Upper lobe of left lung (tissue), 6 donors: ENCODE data around the gene AWAT1. TPM values are rescaled to one million over a fixed set of nuclear protein-coding genes. Genes with fewer than 3 reads are reported as not detected.

Experiments
- ATAC-seq, 2 donors: fragments of 200-7000 bp; cut with Tn5 transposase; one replicate each; pipeline ENCODE4 v1.9.1; 2022; ENCODE audit warnings: mild to moderate bottlenecking in 2 of 2, moderate library complexity in 2 of 2; ENCODE audit not compliant: low FRiP score in 2 of 2
- DNase-seq, 2 donors: peaks; one replicate each; pipeline ENCODE4 v3.0.0-alpha.2; 2019 to 2020
- H3K27ac ChIP-seq, 4 donors: fragments of 200-600 bp; sonication (generic); one replicate each; pipeline ENCODE4 v1.5.1; 2016 to 2019
- H3K27me3 ChIP-seq, 4 donors: fragments of 200-600 bp; sonication (generic); one replicate each; pipeline ENCODE4 v1.5.1; 2017 to 2019
- H3K36me3 ChIP-seq, 4 donors: fragments of 200-600 bp; sonication (generic); one replicate each; pipeline ENCODE4 v1.5.1; 2016 to 2019
- H3K4me1 ChIP-seq, 4 donors: fragments of 200-600 bp; sonication (generic); one replicate each; pipeline ENCODE4 v1.5.1; 2018 to 2019
- H3K4me3 ChIP-seq, 4 donors: fragments of 200-600 bp; sonication (generic); one replicate each; pipeline ENCODE4 v1.5.1; 2017 to 2019; ENCODE audit warnings: mild to moderate bottlenecking in 2 of 4, moderate library complexity in 1 of 4
- H3K9me3 ChIP-seq, 4 donors: fragments of 200-600 bp; sonication (generic); one replicate each; pipeline ENCODE4 v1.5.1; 2018 to 2019
- EP300 ChIP-seq, 4 donors: sonication (generic); formaldehyde crosslinking; IDR thresholded peaks; one replicate each; pipeline ENCODE4 v1.5.1; 2017; ENCODE audit warnings: antibody characterized with exemption in 4 of 4, control low read depth in 2 of 4
- POLR2A ChIP-seq, 4 donors: fragments of 450-650 bp; IDR thresholded peaks; one replicate each; pipeline ENCODE4 v1.5.1; 2016 to 2017; ENCODE audit warnings: antibody characterized with exemption in 4 of 4, mild to moderate bottlenecking in 2 of 4
- POLR2AphosphoS5 ChIP-seq, 2 donors: sonication (generic); formaldehyde crosslinking; IDR thresholded peaks; one replicate each; pipeline ENCODE4 v1.5.1; 2017; ENCODE audit warnings: antibody characterized with exemption in 2 of 2
- WGBS, 2 donors: methylation state at CpG; one replicate each; pipeline ENCODE4 v1.1.5; 2017 to 2018; 5-methylcytosine and 5-hydroxymethylcytosine counted together
- total RNA-seq, 6 donors: library from RNA; depleted of rRNA in 4 of 6; stranded (reverse); fragments of >200 nt in 4 of 6; gene quantifications; one replicate each; pipeline versions ENCODE4 v1.1.0 to v1.2.1, GENCODE V29; 2016 to 2021
- TF ChIP-seq, protein P1 (sequence below), 6 experiments: fragments of 450-650 bp in 4 of 6; fragments of 200-600 bp in 2 of 6; sonication (generic) in 2 of 6; IDR thresholded peaks; one replicate each; pipeline ENCODE4 v1.5.1; 2016 to 2019; ENCODE audit warnings: antibody characterized with exemption in 6 of 6
- donor health status: DM: no; HTN: no; CAD: no; lungs with moderate emphysema.
- donor health status: DM: no; HTN: yes; CAD: no; lungs with severe emphysema.

The AWAT1 gene
- total RNA-seq, 6 donors from 2014 or later = not detected

GRCh38 chrX:70257423-70258288, 23.2 kb downstream of the AWAT1 start:
- no peak overlapping the region for H3K27ac ChIP-seq
- H3K27me3 ChIP-seq = no peaks in the 10 kb centered on the region
- DNase-seq (no peak), ATAC-seq (no peak)
- no peaks in the 10 kb centered on the region for H3K4me1 ChIP-seq
- TF ChIP-seq, protein P1, sequence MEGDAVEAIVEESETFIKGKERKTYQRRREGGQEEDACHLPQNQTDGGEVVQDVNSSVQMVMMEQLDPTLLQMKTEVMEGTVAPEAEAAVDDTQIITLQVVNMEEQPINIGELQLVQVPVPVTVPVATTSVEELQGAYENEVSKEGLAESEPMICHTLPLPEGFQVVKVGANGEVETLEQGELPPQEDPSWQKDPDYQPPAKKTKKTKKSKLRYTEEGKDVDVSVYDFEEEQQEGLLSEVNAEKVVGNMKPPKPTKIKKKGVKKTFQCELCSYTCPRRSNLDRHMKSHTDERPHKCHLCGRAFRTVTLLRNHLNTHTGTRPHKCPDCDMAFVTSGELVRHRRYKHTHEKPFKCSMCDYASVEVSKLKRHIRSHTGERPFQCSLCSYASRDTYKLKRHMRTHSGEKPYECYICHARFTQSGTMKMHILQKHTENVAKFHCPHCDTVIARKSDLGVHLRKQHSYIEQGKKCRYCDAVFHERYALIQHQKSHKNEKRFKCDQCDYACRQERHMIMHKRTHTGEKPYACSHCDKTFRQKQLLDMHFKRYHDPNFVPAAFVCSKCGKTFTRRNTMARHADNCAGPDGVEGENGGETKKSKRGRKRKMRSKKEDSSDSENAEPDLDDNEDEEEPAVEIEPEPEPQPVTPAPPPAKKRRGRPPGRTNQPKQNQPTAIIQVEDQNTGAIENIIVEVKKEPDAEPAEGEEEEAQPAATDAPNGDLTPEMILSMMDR (IDR thresholded peaks at IDR 0.05) = no peak
- TF ChIP-seq EP300 (IDR thresholded peaks at IDR 0.05) (no peak), POLR2A (IDR thresholded peaks at IDR 0.05) (no peak), POLR2AphosphoS5 (IDR thresholded peaks at IDR 0.05) (no peak)
- H3K9me3 ChIP-seq = no peaks in the 10 kb centered on the region
- no peaks in the 10 kb centered on the region for H3K36me3 ChIP-seq
- H3K4me3 ChIP-seq = no peak overlapping the region
- WGBS, 2 donors = 57 to 70% methylated on average over 2 to 5 of the region's 5 CpGs

DNA sequence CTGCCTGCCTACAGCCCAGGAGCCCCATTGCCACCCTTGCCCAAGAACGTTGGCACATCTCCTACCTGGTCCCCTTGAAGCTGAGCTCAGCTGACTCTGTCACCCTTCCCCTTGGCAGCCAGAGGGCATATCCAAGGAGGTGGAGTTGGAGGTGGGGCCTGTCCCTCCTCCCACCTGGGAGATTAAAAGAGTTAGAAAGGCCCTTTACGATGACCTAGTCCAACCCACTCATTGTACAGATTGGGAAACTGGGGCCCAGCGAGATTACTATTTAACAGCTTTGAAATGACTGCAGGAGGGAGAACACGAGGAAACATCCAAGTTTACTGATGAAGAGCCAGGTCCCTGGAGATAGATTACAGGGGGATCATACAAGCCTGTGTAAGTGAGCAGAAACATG, 25.6 kb downstream of the AWAT1 start, which contains the start of gene P2RY4:
Gene P2RY4, minus strand, starts transcription at position 101 of the 400 bp plus-strand sequence. CDS start 580 bp downstream, outside the sequence.
- WGBS, 2 donors = 60 to 94% methylated on average over 4 of the region's 4 CpGs
- ATAC-seq = no peak
- H3K27me3 ChIP-seq = no peaks in the 10 kb centered on the region
- no peak within 1 kb of the TSS for H3K4me3 ChIP-seq
- no peaks in the 10 kb centered on the region for H3K4me1 ChIP-seq
- H3K36me3 ChIP-seq = no peaks in the 10 kb centered on the region
- DNase-seq = no peak
- no peak for TF ChIP-seq POLR2AphosphoS5 (IDR thresholded peaks at IDR 0.05)
- TF ChIP-seq EP300 (IDR thresholded peaks at IDR 0.05) = no peak
- no peak for TF ChIP-seq POLR2A (IDR thresholded peaks at IDR 0.05)
- TF ChIP-seq, protein P1 (IDR thresholded peaks at IDR 0.05) = no peak
- no peak within 1 kb of the TSS for H3K27ac ChIP-seq
- H3K9me3 ChIP-seq = no peaks in the 10 kb centered on the region

GRCh38 chrX:70262952-70263567, 28.6 kb downstream of the AWAT1 start:
- Histone ChIP-seq H3K4me3 (no peak overlapping the region), H3K27ac (no peak overlapping the region), H3K27me3 (no peaks in the 10 kb centered on the region), H3K9me3 (no peaks in the 10 kb centered on the region), H3K36me3 (no peaks in the 10 kb centered on the region), H3K4me1 (no peaks in the 10 kb centered on the region)
- TF ChIP-seq, protein P1 (IDR thresholded peaks at IDR 0.05) = peak in 4 of 6 experiments; percentile 16 to 40 (median 34)
- TF ChIP-seq POLR2AphosphoS5 (IDR thresholded peaks at IDR 0.05) (no peak), EP300 (IDR thresholded peaks at IDR 0.05) (no peak), POLR2A (IDR thresholded peaks at IDR 0.05) (no peak)
- ATAC-seq (peak in 1 of 2 donors; percentile 69), DNase-seq (peak in 1 of 2 donors; percentile 36)
- WGBS, 2 donors = 21 to 25% methylated on average over 7 of the region's 7 CpGs

- DNase-seq (no peak), ATAC-seq (no peak)
- 46 to 75% methylated on average over 3 of the region's 3 CpGs for WGBS, 2 donors
- Histone ChIP-seq H3K9me3 (no peaks in the 10 kb centered on the region), H3K27me3 (no peaks in the 10 kb centered on the region), H3K4me1 (no peaks in the 10 kb centered on the region), H3K36me3 (no peaks in the 10 kb centered on the region), H3K4me3 (no peak overlapping the region), H3K27ac (no peak overlapping the region)
- TF ChIP-seq POLR2AphosphoS5 (IDR thresholded peaks at IDR 0.05) (no peak), POLR2A (IDR thresholded peaks at IDR 0.05) (no peak), EP300 (IDR thresholded peaks at IDR 0.05) (no peak)
- TF ChIP-seq, protein P1 (IDR thresholded peaks at IDR 0.05) = no peak
These were observed 30.3 kb downstream of the AWAT1 start for GRCh38 chrX:70264784-70265183.
